A549 treated with ZK216348 at 1 μM for 4 hours (cell line): ENCODE results near the gene LCA5. TPM values are rescaled to one million over a fixed set of nuclear protein-coding genes. Genes with fewer than 3 reads are reported as not detected.

Experiments used
- total RNA-seq: library from RNA; stranded (reverse); fragments of 200-300 nt; extraction: Qiagen RNA extraction; gene quantifications from 5 replicates; pipeline ENCODE4 v1.2.3, GENCODE V29; 2022; ENCODE audit warnings: low read depth

Gene LCA5
- total RNA-seq: 0.25 to 1.3 TPM (median 1.0 TPM) in 5 replicates

DNA sequence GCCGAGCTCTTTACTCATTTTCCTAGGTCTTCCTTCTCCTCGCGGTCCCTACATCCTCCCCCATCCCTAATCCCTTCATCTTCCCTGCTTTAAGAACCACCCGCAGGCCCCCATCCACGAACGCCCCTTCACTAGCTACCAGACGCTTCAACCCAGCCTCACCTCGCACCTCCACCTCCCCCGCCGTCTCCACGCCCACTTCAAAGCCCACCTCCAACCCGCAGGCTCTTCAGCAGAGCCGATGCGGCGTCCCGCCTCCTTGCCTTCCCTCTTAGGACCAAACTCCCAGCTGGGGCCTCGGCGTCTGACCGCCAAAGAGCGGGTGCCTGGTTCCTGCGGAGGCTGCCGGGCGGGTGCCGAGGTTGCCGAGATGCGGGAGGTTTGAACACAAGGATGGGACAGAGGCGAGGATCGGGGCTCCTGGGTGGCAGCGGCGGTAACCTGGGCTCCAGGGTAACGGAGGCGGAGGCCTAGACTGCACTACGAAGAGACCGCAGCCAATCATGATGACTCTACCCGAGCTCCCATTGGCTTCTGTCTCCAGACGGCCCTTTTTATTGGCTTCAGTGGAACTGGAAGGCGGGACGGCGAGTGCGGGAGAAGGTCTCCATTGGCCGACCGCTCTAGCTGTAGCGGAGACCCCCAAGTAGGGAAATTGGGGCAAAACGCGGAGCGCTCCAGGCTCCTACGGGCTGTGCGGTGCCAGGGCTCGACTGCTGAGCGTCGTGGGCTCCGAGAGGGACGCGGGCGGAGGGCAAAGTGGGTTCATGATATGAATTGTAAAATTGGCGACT lies at the start of gene LCA5:
LCA5 (minus strand) TSS at position 477 of the 794 bp plus-strand sequence. CDS start 18,536 bp downstream, outside the sequence.

Other genes with a start within 250 kb of the LCA5 start
- gene SH3BGRL2, start 93.9 kb upstream of the LCA5 start, total RNA-seq: 0.18 to 0.40 TPM (median 0.29 TPM) in 5 replicates